OCI-LY3 (cell line): ENCODE data around the gene AZGP1.

Source experiments
- H2AFZ ChIP-seq: fragments of 200-600, 300-600 bp; shearing (Covaris generic); 2 replicates; pipeline ENCODE4 v1.6.0; 2014; ENCODE audit warnings: antibody characterized with exemption, low read depth, low read length
- H3K27ac ChIP-seq: fragments of 200-600, 300-600 bp; sonication (generic); 2 replicates; pipeline ENCODE4 v1.5.1; 2014; ENCODE audit warnings: mild to moderate bottlenecking, low read length, moderate library complexity, mixed read lengths
- H3K27me3 ChIP-seq: fragments of 200-600, 300-600 bp; sonication (generic); 2 replicates; pipeline ENCODE4 v1.6.1; 2014; ENCODE audit warnings: low read depth, low read length, mixed read lengths
- H3K36me3 ChIP-seq: fragments of 200-600, 300-600 bp; sonication (generic); replicated peaks from 2 replicates; pipeline ENCODE3; 2014; ENCODE audit warnings: low read depth, low read length, mixed read lengths
- H3K4me1 ChIP-seq: fragments of 300-600, 200-600 bp; sonication (generic); 2 replicates; pipeline ENCODE4 v1.6.1; 2014; ENCODE audit warnings: low read length, mixed read lengths
- H3K4me2 ChIP-seq: fragments of 200-600, 300-600 bp; sonication (generic); 2 replicates; pipeline ENCODE4 v1.6.1; 2014; ENCODE audit warnings: low read length, mixed read lengths
- H3K4me3 ChIP-seq: fragments of 300-600, 200-600 bp; sonication (generic); 2 replicates; pipeline ENCODE4 v1.5.1; 2014; ENCODE audit warnings: antibody characterized with exemption, mild to moderate bottlenecking, low read length, moderate library complexity
- H3K79me2 ChIP-seq: fragments of 300-600, 200-600 bp; shearing (Covaris generic); 2 replicates; pipeline ENCODE4 v1.6.1; 2014; ENCODE audit warnings: mild to moderate bottlenecking, low read length, mixed read lengths
- H3K9ac ChIP-seq: fragments of 300-600, 200-600 bp; shearing (Covaris generic); 2 replicates; pipeline ENCODE4 v1.6.0; 2014; ENCODE audit warnings: mild to moderate bottlenecking, low read length, moderate library complexity
- H3K9me3 ChIP-seq: fragments of 200-600, 300-600 bp; shearing (Covaris generic); 2 replicates; pipeline ENCODE4 v1.6.1; 2014; ENCODE audit warnings: low read length, mixed read lengths; ENCODE audit not compliant: insufficient read depth
- H4K20me1 ChIP-seq: fragments of 200-600, 300-600 bp; sonication (generic); 2 replicates; pipeline ENCODE4 v1.6.1; 2016; ENCODE audit warnings: low read length, mixed read lengths; ENCODE audit not compliant: insufficient read depth
- EZH2phosphoT487 ChIP-seq: fragments of 200-600 bp; shearing (Covaris generic); IDR thresholded peaks from 2 replicates; pipeline ENCODE4 v1.6.1; 2018; ENCODE audit warnings: antibody characterized with exemption, mixed run types, low read depth
- TF ChIP-seq, protein P1 (sequence below): fragments of 200-600, 300-600 bp; sonication (generic); IDR thresholded peaks from 2 replicates; pipeline ENCODE4 v1.5.1; 2014; ENCODE audit warnings: antibody characterized with exemption, low read length, low read depth

The AZGP1 gene

DNA sequence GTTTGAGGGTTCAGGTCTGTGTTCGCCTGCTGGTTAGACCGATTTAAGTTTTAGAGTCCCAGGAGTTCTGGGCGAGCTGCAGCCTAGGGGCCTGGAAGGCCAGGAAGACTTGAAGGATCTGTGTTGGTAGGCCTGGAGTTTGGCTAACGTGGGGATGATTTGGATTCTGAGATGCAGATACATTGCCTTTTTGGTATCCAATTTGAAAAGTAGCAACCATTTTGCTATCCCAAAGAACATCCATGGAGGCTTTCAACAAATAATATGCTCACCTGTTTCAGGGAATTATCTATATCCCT is 56.1 kb downstream of the AZGP1 start:
- 0 out of 2 replicates have a peak, but pooled peaks cover 8% of the 10 kb centered on the region for H4K20me1 ChIP-seq
- H3K4me3 ChIP-seq: peak overlapping the region; percentile 89
- H3K36me3 ChIP-seq: peaks cover 29% of the 10 kb centered on the region
- peak overlapping the region; percentile 79 for H2AFZ ChIP-seq
- peak overlapping the region; percentile 50 for H3K27ac ChIP-seq
- TF ChIP-seq, protein P1, sequence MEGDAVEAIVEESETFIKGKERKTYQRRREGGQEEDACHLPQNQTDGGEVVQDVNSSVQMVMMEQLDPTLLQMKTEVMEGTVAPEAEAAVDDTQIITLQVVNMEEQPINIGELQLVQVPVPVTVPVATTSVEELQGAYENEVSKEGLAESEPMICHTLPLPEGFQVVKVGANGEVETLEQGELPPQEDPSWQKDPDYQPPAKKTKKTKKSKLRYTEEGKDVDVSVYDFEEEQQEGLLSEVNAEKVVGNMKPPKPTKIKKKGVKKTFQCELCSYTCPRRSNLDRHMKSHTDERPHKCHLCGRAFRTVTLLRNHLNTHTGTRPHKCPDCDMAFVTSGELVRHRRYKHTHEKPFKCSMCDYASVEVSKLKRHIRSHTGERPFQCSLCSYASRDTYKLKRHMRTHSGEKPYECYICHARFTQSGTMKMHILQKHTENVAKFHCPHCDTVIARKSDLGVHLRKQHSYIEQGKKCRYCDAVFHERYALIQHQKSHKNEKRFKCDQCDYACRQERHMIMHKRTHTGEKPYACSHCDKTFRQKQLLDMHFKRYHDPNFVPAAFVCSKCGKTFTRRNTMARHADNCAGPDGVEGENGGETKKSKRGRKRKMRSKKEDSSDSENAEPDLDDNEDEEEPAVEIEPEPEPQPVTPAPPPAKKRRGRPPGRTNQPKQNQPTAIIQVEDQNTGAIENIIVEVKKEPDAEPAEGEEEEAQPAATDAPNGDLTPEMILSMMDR: no peak
- no peaks in the 10 kb centered on the region for H3K27me3 ChIP-seq
- peaks cover 55% of the 10 kb centered on the region for H3K79me2 ChIP-seq
- peak overlapping the region; percentile 82 for H3K4me2 ChIP-seq
- H3K9me3 ChIP-seq: no peaks in the 10 kb centered on the region
- peaks cover 16% of the 10 kb centered on the region for H3K4me1 ChIP-seq
- peak overlapping the region; percentile 90 for H3K9ac ChIP-seq

GRCh38 chr7:99918959-99919813 is 56.6 kb downstream of the AZGP1 start, which contains the start of gene TRIM4:
Gene TRIM4, minus strand, starts transcription at chr7:99919530. Its CDS starts 129 bp downstream, at chr7:99919401.
- Histone ChIP-seq H3K4me1 (peaks cover 16% of the 10 kb centered on the region), H2AFZ (peak within 1 kb of the TSS; percentile 79), H3K27me3 (no peaks in the 10 kb centered on the region), H3K36me3 (peaks cover 29% of the 10 kb centered on the region), H3K4me3 (peak within 1 kb of the TSS; percentile 89), H3K9ac (peak within 1 kb of the TSS; percentile 90), H3K79me2 (peaks cover 59% of the 10 kb centered on the region), H4K20me1 (0 out of 2 replicates have a peak, but pooled peaks cover 9% of the 10 kb centered on the region), H3K9me3 (no peaks in the 10 kb centered on the region), H3K4me2 (peak within 1 kb of the TSS; percentile 96), H3K27ac (peak within 1 kb of the TSS; percentile 50)
- no peak for TF ChIP-seq EZH2phosphoT487
- TF ChIP-seq, protein P1: peak; percentile 30
